CD14-positive monocyte (primary cell): ENCODE results near the gene SZRD1. TPM values are rescaled to one million over a fixed set of nuclear protein-coding genes. Genes with fewer than 3 reads are reported as not detected.
A peak's percentile ranks its signal among the peaks of the same experiment; 100 is the strongest.

Experiments used
- DNase-seq, 3 donors: peaks; one replicate each; pipeline ENCODE4 v3.0.0-alpha.2; 2011 to 2022
- H2AFZ ChIP-seq: 2 replicates; pipeline ENCODE4 v1.6.0; 2012; ENCODE audit warnings: mild to moderate bottlenecking, low read depth, low read length, inconsistent platforms; ENCODE audit not compliant: insufficient read depth, poor library complexity, severe bottlenecking
- H3K27ac ChIP-seq, 2 donors: 1 replicate in 1 of 2; 2 replicates in 1 of 2; pipeline ENCODE4 v1.5.1; 2012 to 2013; ENCODE audit warnings: low read length in 2 of 2, control low read depth in 1 of 2, inconsistent platforms in 1 of 2, low read depth in 1 of 2, mild to moderate bottlenecking in 1 of 2
- H3K27me3 ChIP-seq, 2 donors: one replicate each; pipeline versions ENCODE4 v1.6.0 to v1.6.1; 2011 to 2013; ENCODE audit warnings: low read length in 2 of 2; ENCODE audit not compliant: control insufficient read depth in 2 of 2, insufficient read depth in 2 of 2
- H3K36me3 ChIP-seq, 2 donors: replicated peaks in 1 of 2; 1 replicate in 1 of 2; 2 replicates in 1 of 2; pipeline versions ENCODE4 v1.5.1 to v1.6.1; 2012 to 2013; ENCODE audit warnings: low read length in 2 of 2, control low read depth in 1 of 2, inconsistent platforms in 1 of 2, mild to moderate bottlenecking in 1 of 2; ENCODE audit not compliant: insufficient read depth in 2 of 2, control insufficient read depth in 1 of 2
- H3K4me1 ChIP-seq, 2 donors: 1 replicate in 1 of 2; 2 replicates in 1 of 2; pipeline versions ENCODE4 v1.5.1 to v1.6.1; 2012 to 2013; ENCODE audit warnings: low read length in 2 of 2, control low read depth in 1 of 2, inconsistent platforms in 1 of 2, mild to moderate bottlenecking in 1 of 2, moderate library complexity in 1 of 2; ENCODE audit not compliant: insufficient read depth in 2 of 2, control insufficient read depth in 1 of 2
- H3K4me2 ChIP-seq: replicated peaks from 2 replicates; pipeline ENCODE3; 2012; ENCODE audit warnings: low read length, moderate library complexity, mild to moderate bottlenecking; ENCODE audit not compliant: poor library complexity, severe bottlenecking; ENCODE audit errors: extremely low read depth
- H3K4me3 ChIP-seq, 3 experiments: fragments of 200-600 bp in 1 of 3; sonication (generic) in 1 of 3; replicated peaks in 1 of 3; 1 replicate in 2 of 3; 2 replicates in 1 of 3; pipeline ENCODE4 v1.5.1; 2011 to 2013; ENCODE audit warnings: low read length in 3 of 3, mild to moderate bottlenecking in 3 of 3, control low read depth in 2 of 3, low read depth in 2 of 3, inconsistent platforms in 1 of 3, moderate library complexity in 1 of 3
- H3K79me2 ChIP-seq: 2 replicates; pipeline ENCODE4 v1.6.0; 2012; ENCODE audit warnings: mild to moderate bottlenecking, control low read depth, inconsistent platforms, low read length, moderate library complexity; ENCODE audit not compliant: insufficient read depth
- H3K9ac ChIP-seq: 2 replicates; pipeline ENCODE4 v1.6.0; 2017; ENCODE audit warnings: low read length, mild to moderate bottlenecking; ENCODE audit not compliant: insufficient read depth, poor library complexity, severe bottlenecking
- H3K9me3 ChIP-seq, 2 donors: replicated peaks in 1 of 2; 1 replicate in 1 of 2; 2 replicates in 1 of 2; pipeline versions ENCODE4 v1.5.1 to v1.6.1; 2012 to 2013; ENCODE audit warnings: low read length in 2 of 2, control low read depth in 1 of 2; ENCODE audit not compliant: control insufficient read depth in 1 of 2, insufficient read depth in 1 of 2
- H4K20me1 ChIP-seq: 2 replicates; pipeline ENCODE4 v1.6.0; 2012; ENCODE audit warnings: mild to moderate bottlenecking, low read length, control low read depth, moderate library complexity; ENCODE audit not compliant: insufficient read depth
- H3K27ac Mint-ChIP-seq, 7 donors: one replicate each; pipeline ENCODE4 v1.8.0; 2020; ENCODE audit warnings: mild to moderate bottlenecking in 7 of 7, mixed read lengths in 7 of 7, moderate library complexity in 6 of 7, inconsistent platforms in 2 of 7
- H3K27me3 Mint-ChIP-seq, 3 donors: one replicate each; pipeline ENCODE4 v1.8.0; 2021 to 2022; ENCODE audit warnings: low read depth in 3 of 3, mild to moderate bottlenecking in 3 of 3, mixed read lengths in 3 of 3, moderate library complexity in 3 of 3, inconsistent platforms in 1 of 3
- H3K36me3 Mint-ChIP-seq, 2 donors: one replicate each; pipeline ENCODE4 v1.8.0; 2020; ENCODE audit warnings: mixed read lengths in 2 of 2, inconsistent platforms in 1 of 2, mild to moderate bottlenecking in 1 of 2
- H3K4me1 Mint-ChIP-seq: one replicate; pipeline ENCODE4 v1.8.0; 2020; ENCODE audit warnings: mild to moderate bottlenecking, mixed read lengths
- H3K4me3 Mint-ChIP-seq, 2 donors: one replicate each; pipeline ENCODE4 v1.8.0; 2020; ENCODE audit warnings: mild to moderate bottlenecking in 2 of 2, mixed read lengths in 2 of 2, moderate library complexity in 1 of 2
- H3K9me3 Mint-ChIP-seq, 7 donors: one replicate each; pipeline ENCODE4 v1.8.0; 2020 to 2022; ENCODE audit warnings: mixed read lengths in 7 of 7, mild to moderate bottlenecking in 6 of 7, moderate library complexity in 6 of 7, inconsistent platforms in 2 of 7
- CTCF ChIP-seq: fragments of 200-600 bp; IDR thresholded peaks from one replicate; pipeline ENCODE4 v1.8.0; 2022; ENCODE audit warnings: antibody characterized with exemption, mild to moderate bottlenecking
- WGBS: methylation state at CpG from one replicate; pipeline ENCODE4 v1.1.5; 2013; ENCODE audit warnings: missing lambda C conversion rate; ENCODE audit not compliant: insufficient coverage; 5-methylcytosine and 5-hydroxymethylcytosine counted together
- intact Hi-C, 2 donors: fragments of 100-400 bp; cut with micrococcal nuclease; formaldehyde crosslinking; loops; one replicate each; pipeline versions ENCODE4 v1.15.0 to v1.15.1; 2023
- polyA plus RNA-seq, 3 donors: library from polyadenylated mRNA; depleted of rRNA in 1 of 3; unstranded in 2 of 3; stranded (reverse) in 1 of 3; fragments of 300-500 nt in 2 of 3; fragments of >200 nt in 1 of 3; fragmentation: Illumina TruSeq in 2 of 3; gene quantifications; 1 replicate in 2 of 3; 2 replicates in 1 of 3; pipeline ENCODE4 v1.2.3, GENCODE V29; 2012 to 2021

SZRD1 gene
- polyA plus RNA-seq, 3 donors, result 46.4 to 50.5 (median 47.2) TPM

DNA sequence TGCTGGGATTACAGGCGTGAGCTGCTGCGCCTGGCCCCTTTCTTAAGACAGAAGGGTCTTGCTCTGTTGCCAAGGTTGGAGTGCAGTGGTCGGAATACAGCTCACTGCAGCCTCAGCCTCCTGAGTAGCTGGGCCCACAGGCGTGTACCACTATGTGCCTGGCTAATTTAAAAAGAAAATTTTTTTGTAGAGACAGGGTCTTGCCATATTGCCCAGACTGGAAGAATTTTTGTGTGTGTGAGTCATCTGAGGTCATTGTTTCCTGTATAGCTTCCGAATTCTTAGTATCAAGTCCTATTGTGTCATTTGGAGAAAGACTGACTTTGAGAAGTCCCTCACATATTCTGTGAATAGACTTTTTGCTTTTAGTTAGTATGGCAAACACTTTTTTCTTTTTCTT lies 4.7 kb downstream of the SZRD1 start:
- H3K36me3 Mint-ChIP-seq, result peaks cover 19 to 34% of the 10 kb centered on the region in 2 donors

GRCh38 chr1:16372535-16373285 lies 5.7 kb downstream of the SZRD1 start:
- H3K4me3 Mint-ChIP-seq, result no peak overlapping the region
- H3K9me3 Mint-ChIP-seq, result no peaks in the 10 kb centered on the region
- Histone ChIP-seq H3K9ac (no peak overlapping the region), H3K27me3 (no peaks in the 10 kb centered on the region), H3K4me1 (peaks cover 38 to 72% of the 10 kb centered on the region in 2 donors), H4K20me1 (peaks cover 99% of the 10 kb centered on the region), H3K36me3 (peaks cover 0 to 3% of the 10 kb centered on the region in 2 donors), H3K9me3 (no peaks in the 10 kb centered on the region), H3K4me3 (no peak overlapping the region), H3K79me2 (peaks cover 100% of the 10 kb centered on the region), H3K27ac (no peak overlapping the region), H2AFZ (no peak overlapping the region), H3K4me2 (no peak overlapping the region)
- peaks cover 20 to 34% of the 10 kb centered on the region in 2 donors for H3K36me3 Mint-ChIP-seq
- no peak for TF ChIP-seq CTCF
- intact Hi-C loops, result no loop called here
- WGBS, result 97% methylated on average over 3 of the region's 3 CpGs
- peaks cover 74% of the 10 kb centered on the region for H3K4me1 Mint-ChIP-seq
- DNase-seq, result no peak
- peak overlapping the region; percentile 25 to 91 (median 73) for H3K27ac Mint-ChIP-seq
- no peaks in the 10 kb centered on the region for H3K27me3 Mint-ChIP-seq

More for the DNA sequence above, 4.7 kb downstream of the SZRD1 start:
- no peak overlapping the region for H2AFZ ChIP-seq
- TF ChIP-seq CTCF, result no peak
- DNase-seq, result peak; percentile 63 to 87 (median 86)
- peaks cover 38 to 72% of the 10 kb centered on the region in 2 donors for H3K4me1 ChIP-seq
- peaks cover 92% of the 10 kb centered on the region for H4K20me1 ChIP-seq
- H3K36me3 ChIP-seq, result no peaks in the 10 kb centered on the region
- H3K27me3 ChIP-seq, result no peaks in the 10 kb centered on the region
- peaks cover 94% of the 10 kb centered on the region for H3K79me2 ChIP-seq
- Mint-ChIP-seq H3K27me3 (no peaks in the 10 kb centered on the region), H3K4me1 (peaks cover 70% of the 10 kb centered on the region), H3K27ac (peak overlapping the region; percentile 73 to 91 (median 86)), H3K4me3 (no peak overlapping the region), H3K9me3 (no peaks in the 10 kb centered on the region)
- H3K27ac ChIP-seq, result peak overlapping the region; percentile 23 to 57
- intact Hi-C loops, result loop anchor here in 1 of 2 donors (2.0 kb wide), 1 partner anchor 19 kb away; no protein-coding TSS in a partner anchor
- H3K4me3 ChIP-seq, result no peak overlapping the region
- WGBS, result 80% methylated on average over 4 of the region's 5 CpGs
- no peaks in the 10 kb centered on the region for H3K9me3 ChIP-seq
- H3K4me2 ChIP-seq, result peak overlapping the region; percentile 22
- no peak overlapping the region for H3K9ac ChIP-seq
